ENCODE data around the gene PRR16.

Gene PRR16

DNA sequence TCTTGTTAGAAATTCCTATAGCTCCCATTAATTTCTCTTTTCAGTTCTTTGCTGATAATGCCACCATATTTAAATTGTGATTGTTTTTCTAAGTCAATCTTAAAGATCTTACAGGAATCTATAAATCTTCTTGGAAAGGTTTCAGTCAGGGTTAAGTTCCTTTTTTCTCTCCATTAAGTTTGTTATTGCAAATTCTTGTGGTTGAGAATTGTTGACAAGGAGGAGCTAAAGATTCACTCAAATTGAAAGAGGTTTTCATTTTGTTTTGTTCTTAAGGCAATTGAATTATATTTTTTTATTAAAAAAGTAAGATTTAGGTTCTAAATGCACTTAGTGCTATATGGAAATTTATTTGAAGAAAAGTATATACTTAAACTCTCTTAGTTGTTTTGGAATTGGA lies 213.4 kb downstream of the PRR16 start:
- no peaks in the 10 kb centered on the region for H3K27me3 ChIP-seq (ENCODE audit: insufficient read depth, low read length, poor library complexity)
- no peak overlapping the region for H4K8ac ChIP-seq (ENCODE audit: low read depth, low read length)
- no peak overlapping the region for H3K23ac ChIP-seq (ENCODE audit: low read length)
- H3K4me3 ChIP-seq (ENCODE audit: low read length): no peak overlapping the region
- H3K18ac ChIP-seq (ENCODE audit: low read length): no peak overlapping the region
- peaks cover 2% of the 10 kb centered on the region for H3K4me1 ChIP-seq (ENCODE audit: control insufficient read depth, low read depth, low read length)
- no peak overlapping the region for H3K9ac ChIP-seq (ENCODE audit: low read length)
- no peak overlapping the region for H3K27ac ChIP-seq (ENCODE audit: low read depth, low read length)
- H3K36me3 ChIP-seq (ENCODE audit: control insufficient read depth, insufficient read depth, low read length): no peaks in the 10 kb centered on the region
- H4K5ac ChIP-seq (ENCODE audit: low read length): no peak overlapping the region
- H3K56ac ChIP-seq (ENCODE audit: low read length): no peak overlapping the region
- no peak for DNase-seq
- no peak overlapping the region for H2BK15ac ChIP-seq (replicated peaks; ENCODE audit: low read depth)
- H3K79me1 ChIP-seq (ENCODE audit: low read length): no peaks in the 10 kb centered on the region
- H3K4ac ChIP-seq (ENCODE audit: low read depth, low read length): no peak overlapping the region
- no peak overlapping the region for H2AK5ac ChIP-seq (ENCODE audit: low read length)
- H3K79me2 ChIP-seq (ENCODE audit: control insufficient read depth, insufficient read depth, low read length): no peaks in the 10 kb centered on the region
- H2BK120ac ChIP-seq (ENCODE audit: low read depth, low read length): no peak overlapping the region
- H3K4me2 ChIP-seq (ENCODE audit: low read length): no peak overlapping the region
- H2BK5ac ChIP-seq (ENCODE audit: low read length): no peak overlapping the region

DNA sequence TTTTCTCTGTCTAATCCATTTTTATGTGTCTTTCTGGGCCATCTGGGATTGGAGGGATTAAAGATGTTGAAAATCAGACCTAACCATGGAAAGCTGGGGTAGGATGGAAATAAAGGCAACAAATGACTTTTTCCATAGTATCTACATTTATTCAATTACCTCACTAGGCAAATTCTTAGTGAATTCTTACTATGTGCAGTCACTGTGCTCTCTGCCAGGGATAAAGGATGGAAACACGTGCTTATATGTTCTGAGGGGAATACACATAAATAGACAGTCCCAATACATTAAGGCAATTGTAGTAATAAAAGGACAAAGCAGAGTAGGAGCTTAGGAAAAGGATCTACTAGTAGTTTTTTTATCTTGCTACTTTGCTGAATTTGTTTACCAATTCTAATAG lies 214.2 kb downstream of the PRR16 start:
- WGBS (ENCODE audit: extremely low coverage, insufficient coverage, low lambda C conversion rate): no CpG with 5 or more reads among the region's 1 CpG

DNA sequence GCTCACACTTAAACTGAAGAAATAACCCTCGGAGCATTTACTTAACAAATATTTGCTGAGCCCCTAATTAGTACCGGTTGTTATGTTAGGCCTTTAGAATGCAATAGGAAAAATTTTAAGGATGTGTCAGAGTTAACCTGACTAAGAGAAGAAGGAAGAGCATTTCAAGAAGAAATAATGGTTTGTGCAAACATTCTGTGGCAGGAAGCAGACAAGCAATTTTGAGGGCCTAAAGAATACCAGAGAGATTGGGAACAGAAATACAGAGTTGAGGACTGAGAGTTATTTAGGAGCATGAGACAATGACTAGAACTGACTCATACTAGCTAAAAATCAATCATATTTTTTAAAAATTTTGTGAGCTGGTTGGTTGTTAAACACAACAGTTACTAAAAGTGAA lies 218.8 kb downstream of the PRR16 start:
- H2BK120ac ChIP-seq (ENCODE audit: low read depth, low read length): no peak overlapping the region
- H3K27ac ChIP-seq (ENCODE audit: low read depth, low read length): no peak overlapping the region
- H3K4me3 ChIP-seq (ENCODE audit: low read length): no peak overlapping the region
- H3K4me1 ChIP-seq (ENCODE audit: control insufficient read depth, low read depth, low read length): peaks cover 7% of the 10 kb centered on the region
- no peak overlapping the region for H3K9ac ChIP-seq (ENCODE audit: low read length)
- no peak overlapping the region for H4K5ac ChIP-seq (ENCODE audit: low read length)
- H2BK5ac ChIP-seq (ENCODE audit: low read length): no peak overlapping the region
- H3K18ac ChIP-seq (ENCODE audit: low read length): no peak overlapping the region
- H3K23ac ChIP-seq (ENCODE audit: low read length): no peak overlapping the region
- H3K4ac ChIP-seq (ENCODE audit: low read depth, low read length): no peak overlapping the region
- no peaks in the 10 kb centered on the region for H3K79me1 ChIP-seq (ENCODE audit: low read length)
- H2AK5ac ChIP-seq (ENCODE audit: low read length): no peak overlapping the region
- no peak for DNase-seq
- no peaks in the 10 kb centered on the region for H3K36me3 ChIP-seq (ENCODE audit: control insufficient read depth, insufficient read depth, low read length)
- no CpG with 5 or more reads among the region's 2 CpGs for WGBS (ENCODE audit: extremely low coverage, insufficient coverage, low lambda C conversion rate)
- H3K79me2 ChIP-seq (ENCODE audit: control insufficient read depth, insufficient read depth, low read length): no peaks in the 10 kb centered on the region
- no peaks in the 10 kb centered on the region for H3K27me3 ChIP-seq (ENCODE audit: insufficient read depth, low read length, poor library complexity)
- no peak overlapping the region for H3K4me2 ChIP-seq (ENCODE audit: low read length)
- H3K56ac ChIP-seq (ENCODE audit: low read length): no peak overlapping the region
- H4K8ac ChIP-seq (ENCODE audit: low read depth, low read length): no peak overlapping the region
- H2BK15ac ChIP-seq (replicated peaks; ENCODE audit: low read depth): no peak overlapping the region

More for the DNA sequence above, 214.2 kb downstream of the PRR16 start:
- no peak overlapping the region for H3K4ac ChIP-seq (ENCODE audit: low read depth, low read length)
- H2AK5ac ChIP-seq (ENCODE audit: low read length): no peak overlapping the region
- no peak overlapping the region for H3K27ac ChIP-seq (ENCODE audit: low read depth, low read length)
- no peaks in the 10 kb centered on the region for H3K79me1 ChIP-seq (ENCODE audit: low read length)
- DNase-seq: no peak
- no peak overlapping the region for H3K23ac ChIP-seq (ENCODE audit: low read length)
- H2BK5ac ChIP-seq (ENCODE audit: low read length): no peak overlapping the region
- no peak overlapping the region for H4K5ac ChIP-seq (ENCODE audit: low read length)
- no peak overlapping the region for H4K8ac ChIP-seq (ENCODE audit: low read depth, low read length)
- H2BK15ac ChIP-seq (replicated peaks; ENCODE audit: low read depth): no peak overlapping the region
- no peak overlapping the region for H3K9ac ChIP-seq (ENCODE audit: low read length)
- H3K79me2 ChIP-seq (ENCODE audit: control insufficient read depth, insufficient read depth, low read length): no peaks in the 10 kb centered on the region
- no peak overlapping the region for H3K4me2 ChIP-seq (ENCODE audit: low read length)
- no peak overlapping the region for H3K4me3 ChIP-seq (ENCODE audit: low read length)
- H3K56ac ChIP-seq (ENCODE audit: low read length): no peak overlapping the region
- H3K27me3 ChIP-seq (ENCODE audit: insufficient read depth, low read length, poor library complexity): no peaks in the 10 kb centered on the region
- no peak overlapping the region for H2BK120ac ChIP-seq (ENCODE audit: low read depth, low read length)
- no peaks in the 10 kb centered on the region for H3K36me3 ChIP-seq (ENCODE audit: control insufficient read depth, insufficient read depth, low read length)
- no peak overlapping the region for H3K18ac ChIP-seq (ENCODE audit: low read length)
- peaks cover 2% of the 10 kb centered on the region for H3K4me1 ChIP-seq (ENCODE audit: control insufficient read depth, low read depth, low read length)

DNA sequence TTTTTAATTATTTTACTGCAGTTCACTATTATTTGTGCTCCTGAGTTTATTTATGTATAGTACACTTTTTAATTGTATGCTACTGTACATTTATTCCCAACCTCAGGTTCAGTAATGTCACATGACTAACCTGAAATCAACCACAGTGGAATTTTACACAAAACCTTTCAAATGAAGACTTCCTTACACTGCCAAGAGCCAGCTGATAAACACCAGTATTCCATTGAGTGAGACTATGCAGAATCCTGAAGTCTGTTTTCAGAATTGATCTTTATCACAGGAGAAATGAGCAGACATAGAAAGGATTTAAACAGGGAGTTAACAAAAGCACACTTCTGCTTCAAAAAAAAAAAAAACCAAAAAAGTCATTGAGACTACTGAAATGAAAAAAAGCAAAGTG lies 219.5 kb downstream of the PRR16 start:
- no peak overlapping the region for H3K27ac ChIP-seq (ENCODE audit: low read depth, low read length)

DNA sequence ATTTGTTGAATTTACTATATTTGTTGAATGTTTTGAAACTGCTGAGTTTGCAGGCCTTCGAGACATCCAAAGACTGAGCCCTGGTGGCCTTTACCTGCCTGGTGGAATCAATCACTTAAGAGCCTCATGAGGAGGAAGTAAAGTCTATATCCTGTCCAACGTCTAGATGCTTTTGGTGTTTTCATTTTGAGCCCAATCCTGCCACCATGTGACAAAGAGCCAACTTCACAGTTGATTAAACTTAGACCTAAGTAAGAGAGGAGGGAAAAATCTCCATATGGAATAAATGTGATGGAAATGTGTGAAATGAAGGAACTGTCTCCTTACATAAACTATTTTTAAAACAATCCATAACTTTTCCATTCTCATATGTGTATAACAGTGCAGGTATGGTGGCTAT lies 220.1 kb downstream of the PRR16 start:
- Histone ChIP-seq H3K4me1 (ENCODE audit: control insufficient read depth, low read depth, low read length) (peaks cover 7% of the 10 kb centered on the region), H4K8ac (ENCODE audit: low read depth, low read length) (no peak overlapping the region), H3K36me3 (ENCODE audit: control insufficient read depth, insufficient read depth, low read length) (no peaks in the 10 kb centered on the region), H4K5ac (ENCODE audit: low read length) (no peak overlapping the region), H3K4me3 (ENCODE audit: low read length) (no peak overlapping the region), H3K56ac (ENCODE audit: low read length) (no peak overlapping the region), H3K79me1 (ENCODE audit: low read length) (no peaks in the 10 kb centered on the region), H3K4me2 (ENCODE audit: low read length) (no peak overlapping the region), H2AK5ac (ENCODE audit: low read length) (no peak overlapping the region), H3K23ac (ENCODE audit: low read length) (no peak overlapping the region), H2BK120ac (ENCODE audit: low read depth, low read length) (no peak overlapping the region), H3K79me2 (ENCODE audit: control insufficient read depth, insufficient read depth, low read length) (no peaks in the 10 kb centered on the region), H2BK5ac (ENCODE audit: low read length) (no peak overlapping the region), H3K27ac (ENCODE audit: low read depth, low read length) (no peak overlapping the region), H2BK15ac (replicated peaks; ENCODE audit: low read depth) (no peak overlapping the region), H3K4ac (ENCODE audit: low read depth, low read length) (no peak overlapping the region), H3K18ac (ENCODE audit: low read length) (no peak overlapping the region), H3K27me3 (ENCODE audit: insufficient read depth, low read length, poor library complexity) (no peaks in the 10 kb centered on the region), H3K9ac (ENCODE audit: low read length) (no peak overlapping the region)
- no peak for DNase-seq
- no CpG with 5 or more reads among the region's 2 CpGs for WGBS (ENCODE audit: extremely low coverage, insufficient coverage, low lambda C conversion rate)

More for the DNA sequence above, 219.5 kb downstream of the PRR16 start:
- H3K18ac ChIP-seq (ENCODE audit: low read length): no peak overlapping the region
- H2AK5ac ChIP-seq (ENCODE audit: low read length): no peak overlapping the region
- no peak for DNase-seq
- H2BK15ac ChIP-seq (replicated peaks; ENCODE audit: low read depth): no peak overlapping the region
- no peak overlapping the region for H3K9ac ChIP-seq (ENCODE audit: low read length)
- H2BK120ac ChIP-seq (ENCODE audit: low read depth, low read length): no peak overlapping the region
- no peak overlapping the region for H3K4me3 ChIP-seq (ENCODE audit: low read length)
- H3K4me2 ChIP-seq (ENCODE audit: low read length): no peak overlapping the region
- H3K79me1 ChIP-seq (ENCODE audit: low read length): no peaks in the 10 kb centered on the region
- no peak overlapping the region for H3K23ac ChIP-seq (ENCODE audit: low read length)
- no peak overlapping the region for H3K4ac ChIP-seq (ENCODE audit: low read depth, low read length)
- no peaks in the 10 kb centered on the region for H3K36me3 ChIP-seq (ENCODE audit: control insufficient read depth, insufficient read depth, low read length)
- peaks cover 7% of the 10 kb centered on the region for H3K4me1 ChIP-seq (ENCODE audit: control insufficient read depth, low read depth, low read length)
- H2BK5ac ChIP-seq (ENCODE audit: low read length): no peak overlapping the region
- no peak overlapping the region for H3K56ac ChIP-seq (ENCODE audit: low read length)
- no peaks in the 10 kb centered on the region for H3K79me2 ChIP-seq (ENCODE audit: control insufficient read depth, insufficient read depth, low read length)
- H4K5ac ChIP-seq (ENCODE audit: low read length): no peak overlapping the region
- no peak overlapping the region for H4K8ac ChIP-seq (ENCODE audit: low read depth, low read length)
- no peaks in the 10 kb centered on the region for H3K27me3 ChIP-seq (ENCODE audit: insufficient read depth, low read length, poor library complexity)

DNA sequence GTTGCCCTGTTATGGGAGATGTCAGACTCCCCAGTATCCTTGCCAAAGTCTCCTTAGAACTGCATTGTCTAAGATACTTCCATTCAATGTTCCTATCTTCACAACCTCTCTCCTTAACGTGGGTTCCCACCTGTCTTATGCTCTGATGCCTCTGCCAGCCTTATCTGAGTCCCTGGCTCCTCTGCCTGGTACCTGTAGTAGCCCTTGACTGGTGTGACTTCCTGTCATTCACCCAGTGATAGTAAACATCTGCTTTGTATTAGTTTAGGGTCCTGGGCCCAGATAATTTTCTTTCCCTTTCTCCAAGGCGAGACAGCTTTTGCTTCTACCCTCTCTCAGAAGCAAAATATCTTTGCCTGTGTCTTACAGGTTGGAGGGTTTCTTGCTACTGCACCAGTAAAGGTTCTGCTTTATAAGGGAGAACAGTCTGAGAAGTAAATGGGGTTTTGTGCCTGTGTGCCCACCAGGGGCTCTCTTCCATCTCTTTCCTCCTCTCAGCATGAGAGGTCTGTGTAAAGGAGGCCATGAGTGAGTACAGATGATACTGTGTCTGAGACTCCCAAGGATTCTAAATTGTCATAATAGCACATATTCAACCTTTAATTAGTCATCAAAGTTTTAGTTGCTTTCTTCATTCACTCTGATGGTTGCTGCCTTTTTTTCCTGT lies 220.8 kb downstream of the PRR16 start:
- no peak overlapping the region for H3K23ac ChIP-seq (ENCODE audit: low read length)
- no peaks in the 10 kb centered on the region for H3K79me1 ChIP-seq (ENCODE audit: low read length)
- H3K56ac ChIP-seq (ENCODE audit: low read length): no peak overlapping the region
- no peak overlapping the region for H4K8ac ChIP-seq (ENCODE audit: low read depth, low read length)
- no peak overlapping the region for H3K27ac ChIP-seq (ENCODE audit: low read depth, low read length)
- H3K36me3 ChIP-seq (ENCODE audit: control insufficient read depth, insufficient read depth, low read length): no peaks in the 10 kb centered on the region
- H2BK5ac ChIP-seq (ENCODE audit: low read length): no peak overlapping the region
- H3K18ac ChIP-seq (ENCODE audit: low read length): no peak overlapping the region
- DNase-seq: peak; percentile 73
- H2BK120ac ChIP-seq (ENCODE audit: low read depth, low read length): no peak overlapping the region
- H3K4ac ChIP-seq (ENCODE audit: low read depth, low read length): no peak overlapping the region
- H3K27me3 ChIP-seq (ENCODE audit: insufficient read depth, low read length, poor library complexity): no peaks in the 10 kb centered on the region
- H3K4me2 ChIP-seq (ENCODE audit: low read length): no peak overlapping the region
- no peak overlapping the region for H3K4me3 ChIP-seq (ENCODE audit: low read length)
- H4K5ac ChIP-seq (ENCODE audit: low read length): no peak overlapping the region
- H3K4me1 ChIP-seq (ENCODE audit: control insufficient read depth, low read depth, low read length): peaks cover 7% of the 10 kb centered on the region
- no peak overlapping the region for H3K9ac ChIP-seq (ENCODE audit: low read length)
- H2AK5ac ChIP-seq (ENCODE audit: low read length): no peak overlapping the region
- no peaks in the 10 kb centered on the region for H3K79me2 ChIP-seq (ENCODE audit: control insufficient read depth, insufficient read depth, low read length)
- WGBS (ENCODE audit: extremely low coverage, insufficient coverage, low lambda C conversion rate): no CpG with 5 or more reads among the region's 2 CpGs
- no peak overlapping the region for H2BK15ac ChIP-seq (replicated peaks; ENCODE audit: low read depth)

Data from mesendoderm (in vitro differentiated cells).